PFSK-1 (cell line): ENCODE results near the gene ARHGEF37.

Experiments
- FOXP2 ChIP-seq: optimal IDR thresholded peaks from 2 replicates; pipeline ENCODE3; 2011; ENCODE audit warnings: borderline replicate concordance, control low read depth, inconsistent platforms; ENCODE audit not compliant: insufficient read depth; ENCODE audit errors: extremely low read length, extremely low read depth
- POLR2AphosphoS5 ChIP-seq: IDR thresholded peaks from 2 replicates; pipeline ENCODE4 v1.6.1; 2012; ENCODE audit warnings: low read depth, mild to moderate bottlenecking, control low read depth, low read length, moderate library complexity
- SIN3A ChIP-seq: IDR thresholded peaks from 2 replicates; pipeline ENCODE4 v1.6.1; 2012; ENCODE audit warnings: mild to moderate bottlenecking, low read length, moderate library complexity, borderline replicate concordance; ENCODE audit not compliant: insufficient read depth
- TAF1 ChIP-seq: IDR thresholded peaks from 2 replicates; pipeline ENCODE4 v1.6.1; 2012; ENCODE audit warnings: low read length, control low read depth, borderline replicate concordance; ENCODE audit not compliant: insufficient read depth
- TF ChIP-seq, protein P1 (sequence below), 2 experiments: IDR thresholded peaks; 2 replicates each; pipeline versions ENCODE4 v1.6.1 to v1.8.0; 2011 to 2012; ENCODE audit warnings: low read depth in 2 of 2, low read length in 2 of 2, control low read depth in 1 of 2, inconsistent platforms in 1 of 2, mild to moderate bottlenecking in 1 of 2, moderate library complexity in 1 of 2; ENCODE audit not compliant: insufficient read depth in 1 of 2

Gene ARHGEF37

DNA sequence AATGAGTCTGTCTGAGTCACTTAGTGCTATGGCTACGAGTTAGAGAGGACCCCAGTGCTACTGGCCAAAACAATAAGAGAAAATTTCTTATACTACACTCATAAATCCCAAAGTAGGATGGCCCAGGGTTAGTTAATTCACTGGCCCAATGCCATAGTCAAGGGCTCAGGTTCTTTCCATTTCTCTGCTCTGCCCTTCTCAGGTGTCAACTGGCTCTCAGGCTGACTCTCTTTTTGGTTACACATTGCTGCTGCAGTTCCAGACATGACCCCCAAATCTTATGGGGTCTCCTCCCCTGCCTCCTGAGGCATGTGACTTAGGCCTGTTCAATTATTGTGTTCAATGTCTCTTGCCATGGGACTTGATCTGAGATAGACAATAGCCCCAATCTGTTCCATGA, 70.4 kb downstream of the ARHGEF37 start:
- TF ChIP-seq, protein P1, sequence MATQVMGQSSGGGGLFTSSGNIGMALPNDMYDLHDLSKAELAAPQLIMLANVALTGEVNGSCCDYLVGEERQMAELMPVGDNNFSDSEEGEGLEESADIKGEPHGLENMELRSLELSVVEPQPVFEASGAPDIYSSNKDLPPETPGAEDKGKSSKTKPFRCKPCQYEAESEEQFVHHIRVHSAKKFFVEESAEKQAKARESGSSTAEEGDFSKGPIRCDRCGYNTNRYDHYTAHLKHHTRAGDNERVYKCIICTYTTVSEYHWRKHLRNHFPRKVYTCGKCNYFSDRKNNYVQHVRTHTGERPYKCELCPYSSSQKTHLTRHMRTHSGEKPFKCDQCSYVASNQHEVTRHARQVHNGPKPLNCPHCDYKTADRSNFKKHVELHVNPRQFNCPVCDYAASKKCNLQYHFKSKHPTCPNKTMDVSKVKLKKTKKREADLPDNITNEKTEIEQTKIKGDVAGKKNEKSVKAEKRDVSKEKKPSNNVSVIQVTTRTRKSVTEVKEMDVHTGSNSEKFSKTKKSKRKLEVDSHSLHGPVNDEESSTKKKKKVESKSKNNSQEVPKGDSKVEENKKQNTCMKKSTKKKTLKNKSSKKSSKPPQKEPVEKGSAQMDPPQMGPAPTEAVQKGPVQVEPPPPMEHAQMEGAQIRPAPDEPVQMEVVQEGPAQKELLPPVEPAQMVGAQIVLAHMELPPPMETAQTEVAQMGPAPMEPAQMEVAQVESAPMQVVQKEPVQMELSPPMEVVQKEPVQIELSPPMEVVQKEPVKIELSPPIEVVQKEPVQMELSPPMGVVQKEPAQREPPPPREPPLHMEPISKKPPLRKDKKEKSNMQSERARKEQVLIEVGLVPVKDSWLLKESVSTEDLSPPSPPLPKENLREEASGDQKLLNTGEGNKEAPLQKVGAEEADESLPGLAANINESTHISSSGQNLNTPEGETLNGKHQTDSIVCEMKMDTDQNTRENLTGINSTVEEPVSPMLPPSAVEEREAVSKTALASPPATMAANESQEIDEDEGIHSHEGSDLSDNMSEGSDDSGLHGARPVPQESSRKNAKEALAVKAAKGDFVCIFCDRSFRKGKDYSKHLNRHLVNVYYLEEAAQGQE (IDR thresholded peaks at IDR 0.05; ENCODE audit: insufficient read depth in 1 of 2, low read depth in 2 of 2, low read length in 2 of 2): no peak
- no peak for TF ChIP-seq SIN3A
- no peak for TF ChIP-seq TAF1
- TF ChIP-seq POLR2AphosphoS5: no peak
- no peak for TF ChIP-seq FOXP2

DNA sequence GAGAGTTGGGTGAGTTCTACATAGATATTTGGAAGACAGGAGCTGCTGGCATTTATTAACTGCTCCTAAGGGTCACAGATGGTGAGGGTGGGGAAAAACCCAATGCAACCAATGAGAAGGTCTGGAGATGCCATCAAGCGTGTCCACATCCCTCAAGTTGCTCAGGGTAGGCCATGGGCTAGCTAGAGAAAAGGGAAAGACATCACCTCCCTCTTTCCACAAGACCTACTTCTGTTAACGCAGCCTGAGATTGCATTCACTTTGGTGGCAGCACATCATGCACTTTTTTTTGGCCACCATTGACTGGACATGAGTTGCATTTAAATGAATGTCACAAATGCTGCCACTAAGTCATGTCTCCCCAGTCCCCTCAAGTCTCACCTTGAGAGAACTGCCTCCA, 71.4 kb downstream of the ARHGEF37 start:
- no peak for TF ChIP-seq FOXP2
- no peak for TF ChIP-seq SIN3A
- no peak for TF ChIP-seq POLR2AphosphoS5
- TF ChIP-seq, protein P1 (IDR thresholded peaks at IDR 0.05; ENCODE audit: insufficient read depth in 1 of 2, low read depth in 2 of 2, low read length in 2 of 2): no peak
- TF ChIP-seq TAF1: no peak

DNA sequence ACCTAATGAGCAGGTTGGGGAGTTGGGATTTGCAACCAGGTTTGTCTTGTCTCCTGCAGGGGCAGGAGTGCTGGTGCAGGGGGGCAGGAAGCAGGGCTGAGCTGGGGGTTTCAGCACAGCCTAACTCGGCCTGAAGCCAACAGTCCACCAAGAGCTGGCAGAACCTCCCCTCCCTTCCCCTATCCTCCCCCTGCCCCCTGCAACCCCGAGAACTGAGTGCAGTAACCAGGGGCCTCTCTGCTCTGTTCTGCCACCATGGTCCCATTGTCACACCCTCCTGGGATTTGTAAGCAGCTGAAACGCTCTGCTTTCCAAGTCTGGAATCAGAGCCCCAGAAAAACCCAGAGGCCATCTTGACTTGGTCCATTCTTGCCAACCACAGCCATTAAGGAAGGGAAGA, 72.9 kb downstream of the ARHGEF37 start:
- TF ChIP-seq FOXP2 (no peak), TAF1 (no peak), POLR2AphosphoS5 (no peak), SIN3A (no peak)
- TF ChIP-seq, protein P1 (IDR thresholded peaks at IDR 0.05; ENCODE audit: insufficient read depth in 1 of 2, low read depth in 2 of 2, low read length in 2 of 2): no peak

DNA sequence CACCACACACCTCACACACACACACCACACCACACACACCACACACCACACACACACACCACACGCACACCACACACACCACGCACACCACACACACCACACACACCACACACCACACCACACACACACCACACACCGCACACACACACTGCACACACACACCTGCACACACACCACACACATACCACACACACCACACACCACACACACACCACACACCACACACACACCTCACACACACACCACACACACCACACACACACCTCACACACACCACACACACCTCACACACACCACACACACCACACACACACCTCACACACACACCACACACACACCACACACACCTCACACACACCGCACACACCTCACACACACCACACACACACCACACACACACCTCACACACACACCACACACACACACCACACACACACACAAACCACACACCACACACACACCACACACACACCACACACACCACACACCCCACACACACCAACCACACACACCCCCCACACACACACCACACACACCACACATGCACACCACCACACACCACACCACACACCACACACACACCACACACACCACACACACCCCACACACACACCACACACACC, 73.7 kb downstream of the ARHGEF37 start:
- TF ChIP-seq, protein P1 (IDR thresholded peaks at IDR 0.05; ENCODE audit: insufficient read depth in 1 of 2, low read depth in 2 of 2, low read length in 2 of 2): no peak
- TF ChIP-seq POLR2AphosphoS5 (no peak), SIN3A (no peak), TAF1 (no peak), FOXP2 (no peak)

DNA sequence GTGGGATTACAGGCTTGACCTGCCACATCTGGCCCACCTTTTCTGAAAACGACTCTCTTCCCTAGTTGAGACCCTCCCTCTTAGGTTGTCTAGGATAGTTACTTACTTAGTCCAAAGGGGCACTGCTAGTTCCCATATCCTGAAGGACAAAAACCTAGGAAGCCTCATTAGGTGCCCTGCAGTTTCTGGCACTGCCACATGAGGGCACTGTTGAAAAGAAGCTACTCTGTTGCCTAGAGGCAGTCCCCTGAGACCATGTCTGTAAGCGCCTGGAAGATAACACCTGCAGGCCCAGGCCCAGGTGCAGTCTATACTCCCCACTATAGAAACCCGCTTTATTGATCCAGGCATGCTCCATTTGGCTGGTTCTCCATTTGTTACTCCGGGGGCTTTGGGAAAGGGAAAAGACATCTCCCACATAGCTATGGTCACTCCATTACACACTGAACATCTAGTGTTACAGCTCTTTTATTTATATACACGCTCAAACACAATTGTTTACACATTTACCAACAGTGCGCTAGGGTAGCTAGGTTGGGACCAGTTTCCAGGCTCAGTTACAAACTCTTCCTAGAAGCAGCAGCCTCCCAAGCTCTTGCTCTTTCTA, 75.4 kb downstream of the ARHGEF37 start:
- no peak for TF ChIP-seq TAF1
- TF ChIP-seq POLR2AphosphoS5: no peak
- TF ChIP-seq, protein P1 (IDR thresholded peaks at IDR 0.05; ENCODE audit: insufficient read depth in 1 of 2, low read depth in 2 of 2, low read length in 2 of 2): no peak
- no peak for TF ChIP-seq FOXP2
- TF ChIP-seq SIN3A: no peak
